WI38 (cell line): ENCODE data around the gene ICOS.
"Not testable (repeated sequence)": the region's sequence is repeated elsewhere in the genome, so short reads cannot be mapped to it uniquely, and the experiment has no call there.

ENCODE experiments used
- H3K4me3 ChIP-seq: 2 replicates; pipeline ENCODE4 v1.5.1; 2011; ENCODE audit warnings: low read depth, mild to moderate bottlenecking, control low read depth, low read length
- TF ChIP-seq, protein P1 (sequence below): IDR thresholded peaks from 2 replicates; pipeline ENCODE4 v1.5.1; 2012; ENCODE audit warnings: low read depth, mild to moderate bottlenecking, control low read depth, low read length

The ICOS gene

DNA sequence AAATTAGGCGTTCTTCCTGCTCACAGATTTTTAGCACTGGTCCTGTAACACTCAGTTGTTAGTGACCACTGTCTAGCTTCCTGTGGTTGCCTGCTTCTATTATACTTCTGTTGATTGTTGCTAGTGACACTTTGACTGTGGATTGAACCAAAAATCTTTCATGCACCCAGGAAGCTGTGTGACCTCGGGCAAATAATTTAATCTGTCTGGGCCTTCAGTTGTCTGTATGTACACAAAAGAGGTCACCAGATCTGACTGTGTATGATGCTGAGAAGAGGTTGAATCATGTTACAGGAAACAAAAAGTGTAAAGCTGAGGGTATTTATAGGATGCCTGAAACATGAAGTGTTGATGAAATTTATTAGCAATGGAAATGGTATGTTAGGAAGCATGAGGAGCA is 12.7 kb downstream of the ICOS start:
- H3K4me3 ChIP-seq = no peak overlapping the region
- TF ChIP-seq, protein P1, sequence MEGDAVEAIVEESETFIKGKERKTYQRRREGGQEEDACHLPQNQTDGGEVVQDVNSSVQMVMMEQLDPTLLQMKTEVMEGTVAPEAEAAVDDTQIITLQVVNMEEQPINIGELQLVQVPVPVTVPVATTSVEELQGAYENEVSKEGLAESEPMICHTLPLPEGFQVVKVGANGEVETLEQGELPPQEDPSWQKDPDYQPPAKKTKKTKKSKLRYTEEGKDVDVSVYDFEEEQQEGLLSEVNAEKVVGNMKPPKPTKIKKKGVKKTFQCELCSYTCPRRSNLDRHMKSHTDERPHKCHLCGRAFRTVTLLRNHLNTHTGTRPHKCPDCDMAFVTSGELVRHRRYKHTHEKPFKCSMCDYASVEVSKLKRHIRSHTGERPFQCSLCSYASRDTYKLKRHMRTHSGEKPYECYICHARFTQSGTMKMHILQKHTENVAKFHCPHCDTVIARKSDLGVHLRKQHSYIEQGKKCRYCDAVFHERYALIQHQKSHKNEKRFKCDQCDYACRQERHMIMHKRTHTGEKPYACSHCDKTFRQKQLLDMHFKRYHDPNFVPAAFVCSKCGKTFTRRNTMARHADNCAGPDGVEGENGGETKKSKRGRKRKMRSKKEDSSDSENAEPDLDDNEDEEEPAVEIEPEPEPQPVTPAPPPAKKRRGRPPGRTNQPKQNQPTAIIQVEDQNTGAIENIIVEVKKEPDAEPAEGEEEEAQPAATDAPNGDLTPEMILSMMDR = no peak

DNA sequence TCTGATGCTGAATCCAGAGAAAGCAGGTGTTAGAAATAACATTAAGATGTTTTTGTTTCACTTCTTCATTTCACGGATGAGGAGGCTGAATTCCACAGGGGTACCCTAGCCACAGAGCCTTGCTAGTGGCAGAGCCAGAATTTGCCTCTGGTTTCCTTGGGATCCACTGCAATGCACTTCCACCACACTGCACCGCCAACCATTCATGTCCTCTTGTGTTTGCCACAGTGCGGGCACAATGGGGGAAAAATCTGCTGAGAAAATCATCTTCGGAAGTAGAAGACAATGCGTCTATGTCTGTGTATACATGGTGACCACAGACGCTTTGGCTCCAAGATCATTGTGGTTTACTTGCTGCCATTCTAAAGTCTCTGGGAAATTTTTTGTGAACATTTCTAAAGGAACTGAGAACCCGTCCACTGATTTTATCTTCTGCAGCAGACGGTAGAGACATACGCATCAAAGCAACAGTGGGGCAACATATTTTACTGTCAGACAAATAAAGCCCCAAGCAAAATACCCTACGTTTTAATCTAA is 14.9 kb downstream of the ICOS start:
- TF ChIP-seq, protein P1 = no peak
- H3K4me3 ChIP-seq = no peak overlapping the region

DNA sequence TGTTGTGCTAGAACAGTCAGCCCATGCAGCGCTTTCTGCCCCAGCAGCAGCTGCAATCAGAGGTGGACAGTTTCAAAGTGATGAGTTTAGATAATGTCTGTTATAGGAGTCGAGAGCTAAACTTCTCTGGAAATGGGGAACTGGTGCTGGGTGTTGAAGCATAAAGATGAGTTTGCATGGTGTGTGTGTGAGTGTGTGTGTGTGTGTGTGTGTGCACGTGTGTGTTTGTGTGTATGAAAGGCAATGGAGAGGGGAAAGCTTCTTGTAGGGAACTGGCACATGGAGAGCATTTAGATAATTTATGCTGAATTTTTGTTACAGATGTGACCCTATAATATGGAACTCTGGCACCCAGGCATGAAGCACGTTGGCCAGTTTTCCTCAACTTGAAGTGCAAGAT is 22.7 kb downstream of the ICOS start:
- TF ChIP-seq, protein P1 = no peak
- H3K4me3 ChIP-seq = no peak overlapping the region

DNA sequence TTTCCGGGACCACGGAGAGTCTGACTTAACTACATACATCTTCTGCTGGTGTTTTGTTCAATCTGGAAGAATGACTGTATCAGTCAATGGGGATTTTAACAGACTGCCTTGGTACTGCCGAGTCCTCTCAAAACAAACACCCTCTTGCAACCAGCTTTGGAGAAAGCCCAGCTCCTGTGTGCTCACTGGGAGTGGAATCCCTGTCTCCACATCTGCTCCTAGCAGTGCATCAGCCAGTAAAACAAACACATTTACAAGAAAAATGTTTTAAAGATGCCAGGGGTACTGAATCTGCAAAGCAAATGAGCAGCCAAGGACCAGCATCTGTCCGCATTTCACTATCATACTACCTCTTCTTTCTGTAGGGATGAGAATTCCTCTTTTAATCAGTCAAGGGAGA is 23.1 kb downstream of the ICOS start:
- TF ChIP-seq, protein P1 = no peak

DNA sequence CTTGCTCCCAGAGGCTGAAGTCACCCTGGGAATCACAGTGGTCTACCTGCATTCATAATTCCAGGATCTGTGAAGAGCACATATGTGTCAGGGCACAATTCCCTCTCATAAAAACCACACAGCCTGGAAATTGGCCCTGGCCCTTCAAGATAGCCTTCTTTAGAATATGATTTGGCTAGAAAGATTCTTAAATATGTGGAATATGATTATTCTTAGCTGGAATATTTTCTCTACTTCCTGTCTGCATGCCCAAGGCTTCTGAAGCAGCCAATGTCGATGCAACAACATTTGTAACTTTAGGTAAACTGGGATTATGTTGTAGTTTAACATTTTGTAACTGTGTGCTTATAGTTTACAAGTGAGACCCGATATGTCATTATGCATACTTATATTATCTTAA is 24.2 kb downstream of the ICOS start:
- TF ChIP-seq, protein P1 = no peak
- H3K4me3 ChIP-seq = no peak overlapping the region

More for the DNA sequence above, 23.1 kb downstream of the ICOS start:
- H3K4me3 ChIP-seq = no peak overlapping the region

DNA sequence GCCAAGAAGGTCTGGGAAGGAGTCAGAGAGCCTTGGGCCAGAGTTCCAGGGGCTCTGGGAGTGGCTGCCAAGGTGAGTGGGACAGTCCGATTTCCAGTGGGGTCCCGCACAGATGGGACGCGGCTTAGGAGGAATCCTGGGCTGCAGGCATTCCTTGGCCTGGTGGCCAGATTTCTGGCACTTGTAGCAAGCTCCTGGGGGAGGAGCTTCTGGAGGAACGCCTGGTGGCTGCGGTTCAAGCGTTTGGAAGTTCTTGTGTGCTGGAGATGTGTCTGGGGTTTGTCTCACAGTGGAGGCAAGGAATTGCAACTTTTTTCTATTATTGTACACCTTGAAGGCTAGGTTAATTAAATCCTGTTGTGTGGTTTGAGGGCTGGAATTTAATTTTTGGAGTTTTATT is 28.6 kb downstream of the ICOS start:
- H3K4me3 ChIP-seq = not testable (repeated sequence)

DNA sequence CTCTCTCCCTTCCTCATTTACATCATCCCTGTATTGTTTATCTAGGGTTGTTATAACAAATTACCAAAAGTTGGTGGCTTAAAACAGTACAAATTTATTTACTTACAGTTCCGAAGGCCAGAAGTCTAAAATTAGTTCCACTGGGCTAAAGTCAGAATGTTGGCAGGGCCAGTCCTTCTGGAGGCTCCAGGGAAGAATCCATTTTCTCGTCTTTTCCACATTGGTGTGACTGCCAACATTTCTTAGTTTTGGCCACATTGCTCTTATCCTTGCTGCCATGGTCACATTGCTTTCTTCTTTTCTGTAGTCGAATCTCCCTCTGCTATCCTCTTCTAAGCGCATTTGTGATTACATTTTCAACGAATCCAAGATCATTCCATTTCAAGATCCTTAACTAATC is 34.7 kb downstream of the ICOS start:
- no peak overlapping the region for H3K4me3 ChIP-seq
- TF ChIP-seq, protein P1 = no peak

DNA sequence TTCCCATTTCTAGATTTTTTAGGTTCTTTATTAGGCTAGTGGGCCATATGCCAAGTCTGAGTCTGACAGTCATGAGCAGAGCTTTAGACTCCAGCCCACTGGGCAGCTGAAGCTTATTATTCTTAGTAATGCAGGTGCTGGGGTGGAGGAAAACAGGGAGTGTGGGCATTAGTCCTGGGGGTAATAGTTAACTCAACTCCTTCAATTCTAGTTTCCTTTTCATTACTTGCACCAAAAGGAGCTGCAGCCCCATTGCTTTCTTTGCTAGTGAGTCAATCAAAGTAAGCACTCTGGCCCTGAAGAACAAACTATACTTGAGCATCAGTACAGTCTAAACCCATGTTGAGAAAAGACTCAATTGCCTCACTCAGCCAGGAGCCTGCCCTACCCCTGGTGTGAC is 35.5 kb downstream of the ICOS start:
- TF ChIP-seq, protein P1 = no peak
- no peak overlapping the region for H3K4me3 ChIP-seq
